Sigmoid colon (tissue), 7 donors: ENCODE data around the gene DAB2IP. TPM values are rescaled to one million over a fixed set of nuclear protein-coding genes. Genes with fewer than 3 reads are reported as not detected.

Source experiments
- DNase-seq: peaks from one replicate; pipeline ENCODE4 v3.0.0-alpha.2; 2019
- H3K27ac ChIP-seq, 4 donors: fragments of 200-600 bp; sonication (generic); one replicate each; pipeline ENCODE4 v1.5.1; 2016 to 2019; ENCODE audit warnings: mild to moderate bottlenecking in 1 of 4
- H3K27me3 ChIP-seq, 3 donors: fragments of 200-600 bp; sonication (generic); one replicate each; pipeline ENCODE4 v1.5.1; 2019; ENCODE audit warnings: mild to moderate bottlenecking in 1 of 3
- H3K36me3 ChIP-seq, 4 donors: fragments of 200-600 bp; sonication (generic); one replicate each; pipeline ENCODE4 v1.5.1; 2016 to 2019
- H3K4me1 ChIP-seq, 4 donors: fragments of 200-600 bp; sonication (generic); one replicate each; pipeline ENCODE4 v1.5.1; 2017 to 2019
- H3K4me3 ChIP-seq, 4 donors: fragments of 200-600 bp; sonication (generic); one replicate each; pipeline ENCODE4 v1.5.1; 2017 to 2019; ENCODE audit warnings: mild to moderate bottlenecking in 2 of 4, moderate library complexity in 1 of 4
- H3K9me3 ChIP-seq, 4 donors: fragments of 200-600 bp in 3 of 4; sonication (generic) in 3 of 4; one replicate each; pipeline versions ENCODE4 v1.5.1 to v1.6.1; 2013 to 2019
- EP300 ChIP-seq, 4 donors: sonication (generic); formaldehyde crosslinking; IDR thresholded peaks; one replicate each; pipeline ENCODE4 v1.6.1; 2017; ENCODE audit warnings: antibody characterized with exemption in 4 of 4
- POLR2A ChIP-seq, 2 donors: fragments of 450-650 bp; IDR thresholded peaks; one replicate each; pipeline ENCODE4 v1.6.1; 2016; ENCODE audit warnings: antibody characterized with exemption in 2 of 2, mild to moderate bottlenecking in 2 of 2, moderate library complexity in 2 of 2
- POLR2AphosphoS5 ChIP-seq, 4 donors: sonication (generic); formaldehyde crosslinking; IDR thresholded peaks; one replicate each; pipeline ENCODE4 v1.6.1; 2017; ENCODE audit warnings: antibody characterized with exemption in 4 of 4
- WGBS, 2 donors: extraction: QIAGEN DNeasy Blood & Tissue Kit; methylation state at CpG; one replicate each; pipeline ENCODE4 v1.1.7; 2013; 5-methylcytosine and 5-hydroxymethylcytosine counted together
- intact Hi-C: fragments of 100-400 bp; cut with DNase I; formaldehyde crosslinking; loops from one replicate; pipeline ENCODE4 v1.15.1; 2023
- polyA plus RNA-seq, 3 donors: library from polyadenylated mRNA; stranded (reverse); fragments of 200-250 nt; gene quantifications; one replicate each; pipeline ENCODE4 v1.2.3, GENCODE V29; 2013
- total RNA-seq, 4 donors: library from RNA; depleted of rRNA; stranded (reverse); fragments of >200 nt; gene quantifications; one replicate each; pipeline ENCODE4 v1.1.0, GENCODE V29; 2016
- TF ChIP-seq, protein P1 (sequence below), 4 experiments: fragments of 450-650 bp in 3 of 4; fragments of 200-600 bp in 1 of 4; IDR thresholded peaks; one replicate each; pipeline ENCODE4 v1.5.1; 2016 to 2019; ENCODE audit warnings: antibody characterized with exemption in 4 of 4, mild to moderate bottlenecking in 3 of 4, moderate library complexity in 2 of 4
- donor health status: healthy with polysubstance abuse.
- donor health status: Bipolar disorder and iron deficiency.
- donor health status: healthy.

DAB2IP gene
- total and polyA plus RNA-seq, 7 donors: 20.1 to 52.4 (median 34.7) TPM

DNA sequence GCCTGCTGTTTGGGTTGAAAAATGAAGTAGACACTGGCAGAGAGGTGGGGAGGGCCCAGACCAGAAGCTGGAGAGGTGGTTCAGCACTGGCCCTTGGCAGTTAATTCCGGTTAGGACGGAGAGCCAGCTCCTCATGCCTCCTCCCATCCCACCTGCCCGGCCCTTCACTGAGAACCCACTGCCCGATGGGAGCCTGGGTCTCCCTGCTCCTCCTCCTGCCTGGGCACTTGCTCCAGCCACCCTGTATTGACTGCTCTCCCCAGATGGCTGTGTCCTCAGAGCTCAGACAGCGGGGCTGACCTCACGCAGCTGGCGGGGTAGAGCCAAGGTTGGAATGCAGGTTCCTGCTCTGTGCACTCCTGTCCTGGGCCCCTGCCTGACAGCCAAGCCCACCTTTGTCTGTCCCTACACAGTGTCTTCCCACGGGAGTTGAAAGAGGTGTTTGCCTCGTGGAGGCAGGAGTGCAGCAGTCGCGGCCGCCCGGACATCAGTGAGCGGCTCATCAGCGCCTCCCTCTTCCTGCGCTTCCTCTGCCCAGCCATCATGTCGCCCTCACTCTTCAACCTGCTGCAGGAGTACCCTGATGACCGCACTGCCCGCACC lies 114.7 kb downstream of the DAB2IP start:
- Histone ChIP-seq H3K36me3 (peaks cover 49 to 92% (median 70%) of the 10 kb centered on the region in 4 donors), H3K27me3 (no peaks in the 10 kb centered on the region), H3K4me3 (no peak overlapping the region), H3K4me1 (peaks cover 0 to 33% (median 25%) of the 10 kb centered on the region in 4 donors), H3K27ac (peak overlapping the region in 2 of 4 donors; percentile 59 to 76), H3K9me3 (no peaks in the 10 kb centered on the region)
- WGBS, 2 donors: 92 to 93% methylated on average over 19 of the region's 19 CpGs
- TF ChIP-seq, protein P1, sequence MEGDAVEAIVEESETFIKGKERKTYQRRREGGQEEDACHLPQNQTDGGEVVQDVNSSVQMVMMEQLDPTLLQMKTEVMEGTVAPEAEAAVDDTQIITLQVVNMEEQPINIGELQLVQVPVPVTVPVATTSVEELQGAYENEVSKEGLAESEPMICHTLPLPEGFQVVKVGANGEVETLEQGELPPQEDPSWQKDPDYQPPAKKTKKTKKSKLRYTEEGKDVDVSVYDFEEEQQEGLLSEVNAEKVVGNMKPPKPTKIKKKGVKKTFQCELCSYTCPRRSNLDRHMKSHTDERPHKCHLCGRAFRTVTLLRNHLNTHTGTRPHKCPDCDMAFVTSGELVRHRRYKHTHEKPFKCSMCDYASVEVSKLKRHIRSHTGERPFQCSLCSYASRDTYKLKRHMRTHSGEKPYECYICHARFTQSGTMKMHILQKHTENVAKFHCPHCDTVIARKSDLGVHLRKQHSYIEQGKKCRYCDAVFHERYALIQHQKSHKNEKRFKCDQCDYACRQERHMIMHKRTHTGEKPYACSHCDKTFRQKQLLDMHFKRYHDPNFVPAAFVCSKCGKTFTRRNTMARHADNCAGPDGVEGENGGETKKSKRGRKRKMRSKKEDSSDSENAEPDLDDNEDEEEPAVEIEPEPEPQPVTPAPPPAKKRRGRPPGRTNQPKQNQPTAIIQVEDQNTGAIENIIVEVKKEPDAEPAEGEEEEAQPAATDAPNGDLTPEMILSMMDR (IDR thresholded peaks at IDR 0.05): no peak
- TF ChIP-seq POLR2A (IDR thresholded peaks at IDR 0.05): no peak
- TF ChIP-seq POLR2AphosphoS5 (IDR thresholded peaks at IDR 0.05): no peak
- TF ChIP-seq EP300 (IDR thresholded peaks at IDR 0.05): no peak
- no peak for DNase-seq
- intact Hi-C loops: no loop called here

DNA sequence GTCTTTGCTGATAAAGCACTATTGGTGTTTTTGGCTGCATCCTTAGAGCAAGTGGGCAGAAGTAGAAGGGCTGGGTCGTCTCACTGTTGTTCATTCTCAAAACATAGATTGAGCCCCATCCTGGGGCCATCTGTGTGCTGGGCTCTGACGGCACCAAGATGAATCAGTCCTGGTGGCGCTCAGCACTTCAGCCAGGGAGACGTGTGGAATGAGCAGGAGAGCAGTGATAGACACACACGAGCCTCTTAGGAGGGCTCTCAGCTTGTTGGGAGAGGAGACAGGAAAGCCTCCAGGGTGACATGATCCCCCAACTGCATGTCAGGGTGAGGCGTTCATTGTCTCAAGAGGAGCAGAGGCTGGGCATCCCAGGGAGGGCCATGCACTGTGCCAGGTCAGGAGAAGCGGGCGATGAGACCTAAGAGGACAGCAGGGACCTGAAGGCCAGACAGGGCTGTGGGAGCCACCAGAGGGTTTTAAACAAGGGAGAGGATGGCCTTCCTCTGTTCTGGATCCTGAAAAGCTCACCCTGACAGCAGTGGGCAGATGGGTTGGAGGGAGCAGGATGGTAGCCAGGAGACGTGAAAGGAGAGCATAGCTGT lies 115.8 kb downstream of the DAB2IP start:
- H3K27ac ChIP-seq: peak overlapping the region in 1 of 4 donors; percentile 1
- TF ChIP-seq POLR2AphosphoS5 (IDR thresholded peaks at IDR 0.05): no peak
- TF ChIP-seq, protein P1 (IDR thresholded peaks at IDR 0.05): no peak
- no peak for TF ChIP-seq EP300 (IDR thresholded peaks at IDR 0.05)
- no peak for TF ChIP-seq POLR2A (IDR thresholded peaks at IDR 0.05)
- H3K4me1 ChIP-seq: peaks cover 0 to 43% (median 35%) of the 10 kb centered on the region in 4 donors
- H3K4me3 ChIP-seq: no peak overlapping the region
- 90% methylated on average over 9 of the region's 9 CpGs for WGBS, 2 donors
- no peaks in the 10 kb centered on the region for H3K9me3 ChIP-seq
- DNase-seq: no peak
- peaks cover 42 to 92% (median 68%) of the 10 kb centered on the region in 4 donors for H3K36me3 ChIP-seq
- H3K27me3 ChIP-seq: no peaks in the 10 kb centered on the region
- intact Hi-C loops: no loop called here

DNA sequence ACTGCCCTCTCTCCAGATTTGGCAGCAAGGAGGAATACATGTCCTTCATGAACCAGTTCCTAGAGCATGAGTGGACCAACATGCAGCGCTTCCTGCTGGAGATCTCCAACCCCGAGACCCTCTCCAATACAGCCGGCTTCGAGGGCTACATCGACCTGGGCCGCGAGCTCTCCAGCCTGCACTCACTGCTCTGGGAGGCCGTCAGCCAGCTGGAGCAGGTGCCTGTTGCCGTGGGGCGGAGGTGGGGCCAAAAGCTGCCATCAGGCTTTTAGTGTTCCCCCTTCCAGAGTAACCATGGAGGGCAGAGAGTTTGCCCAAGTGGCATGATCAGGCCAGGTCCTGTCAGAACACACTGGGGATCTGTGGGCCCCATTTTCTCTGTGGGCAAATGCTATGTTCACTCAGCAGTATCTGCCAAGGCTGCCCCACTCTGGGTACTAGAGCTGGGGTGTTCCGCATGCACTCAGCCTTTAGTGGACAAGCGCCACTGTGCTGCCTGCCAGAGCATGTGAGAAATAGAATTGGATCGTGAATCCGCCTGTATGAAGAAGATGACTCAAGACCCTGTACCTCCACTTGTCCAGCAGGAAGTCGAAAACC lies 117.1 kb downstream of the DAB2IP start:
- peaks cover 0 to 42% (median 34%) of the 10 kb centered on the region in 4 donors for H3K4me1 ChIP-seq
- H3K9me3 ChIP-seq: no peaks in the 10 kb centered on the region
- TF ChIP-seq EP300 (IDR thresholded peaks at IDR 0.05) (no peak), POLR2AphosphoS5 (IDR thresholded peaks at IDR 0.05) (no peak), POLR2A (IDR thresholded peaks at IDR 0.05) (no peak)
- TF ChIP-seq, protein P1 (IDR thresholded peaks at IDR 0.05): no peak
- H3K4me3 ChIP-seq: no peak overlapping the region
- intact Hi-C loops: no loop called here
- H3K36me3 ChIP-seq: peaks cover 54 to 92% (median 73%) of the 10 kb centered on the region in 4 donors
- 92 to 93% methylated on average over 15 of the region's 15 CpGs for WGBS, 2 donors
- DNase-seq: no peak
- no peak overlapping the region for H3K27ac ChIP-seq
- H3K27me3 ChIP-seq: no peaks in the 10 kb centered on the region

DNA sequence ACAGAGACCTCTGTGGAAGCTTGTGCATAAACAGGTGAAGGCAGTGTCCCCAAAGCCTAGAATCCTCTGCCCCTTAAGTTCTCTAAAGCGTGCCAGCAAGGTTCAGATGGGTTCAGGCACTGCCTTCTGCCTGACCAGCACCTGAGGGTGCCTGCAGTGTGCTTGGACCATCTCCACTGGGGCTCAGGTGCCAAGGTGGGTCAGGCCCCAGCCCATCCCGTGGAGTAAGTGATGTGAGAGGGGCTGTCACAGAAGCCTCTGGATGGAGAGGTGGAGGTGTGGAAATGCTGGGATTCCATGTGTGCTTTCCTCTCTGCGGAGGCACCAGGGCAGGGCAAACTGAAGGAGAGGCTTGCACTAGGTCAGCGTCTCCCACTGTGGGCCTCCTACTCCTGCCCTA lies 118.5 kb downstream of the DAB2IP start:
- WGBS, 2 donors: 90 to 95% methylated on average over 4 of the region's 4 CpGs
- H3K4me3 ChIP-seq: no peak overlapping the region
- H3K36me3 ChIP-seq: peaks cover 53 to 94% (median 78%) of the 10 kb centered on the region in 4 donors
- intact Hi-C loops: no loop called here
- no peak for DNase-seq
- no peaks in the 10 kb centered on the region for H3K27me3 ChIP-seq
- peaks cover 0 to 28% (median 23%) of the 10 kb centered on the region in 4 donors for H3K4me1 ChIP-seq
- no peaks in the 10 kb centered on the region for H3K9me3 ChIP-seq
- peak overlapping the region in 2 of 4 donors; percentile 58 to 59 for H3K27ac ChIP-seq
- no peak for TF ChIP-seq POLR2A (IDR thresholded peaks at IDR 0.05)
- TF ChIP-seq, protein P1 (IDR thresholded peaks at IDR 0.05): no peak
- no peak for TF ChIP-seq POLR2AphosphoS5 (IDR thresholded peaks at IDR 0.05)
- TF ChIP-seq EP300 (IDR thresholded peaks at IDR 0.05): no peak
